Astrocyte (in vitro differentiated cells and primary cell): Measurements from ENCODE around the gene ELAC2. TPM values are rescaled to one million over a fixed set of nuclear protein-coding genes. Genes with fewer than 3 reads are reported as not detected.

ENCODE experiments used
- DNase-seq: peaks from one replicate; pipeline ENCODE4 v3.0.0-alpha.2; 2010; ENCODE audit warnings: low read depth
- FAIRE-seq: peaks from 2 replicates; lab custom pipeline; 2011; peaks lifted over from hg19 to GRCh38; lab: Jason Lieb, UNC
- H2AFZ ChIP-seq: 2 replicates; pipeline ENCODE4 v1.6.0; 2012; ENCODE audit warnings: low read depth, low read length, inconsistent platforms
- H3K27ac ChIP-seq: 2 replicates; pipeline ENCODE4 v1.5.1; 2011; ENCODE audit warnings: low read depth, low read length, inconsistent platforms
- H3K27me3 ChIP-seq: 2 replicates; pipeline ENCODE4 v1.6.0; 2011; ENCODE audit warnings: low read length, inconsistent platforms; ENCODE audit not compliant: insufficient read depth
- H3K36me3 ChIP-seq: 2 replicates; pipeline ENCODE4 v1.5.1; 2011; ENCODE audit warnings: low read length, inconsistent platforms; ENCODE audit not compliant: insufficient read depth
- H3K4me1 ChIP-seq: 2 replicates; pipeline ENCODE4 v1.5.1; 2011; ENCODE audit warnings: low read length, inconsistent platforms; ENCODE audit not compliant: insufficient read depth
- H3K4me2 ChIP-seq: 2 replicates; pipeline ENCODE4 v1.6.0; 2012; ENCODE audit warnings: low read length, inconsistent platforms
- H3K4me3 ChIP-seq: 2 replicates; pipeline ENCODE4 v1.5.1; 2011; ENCODE audit warnings: low read depth, mild to moderate bottlenecking, low read length, inconsistent platforms; ENCODE audit not compliant: insufficient read depth
- H3K79me2 ChIP-seq: 2 replicates; pipeline ENCODE4 v1.6.0; 2012; ENCODE audit warnings: mild to moderate bottlenecking, low read length, inconsistent platforms; ENCODE audit not compliant: insufficient read depth
- H3K9ac ChIP-seq: 2 replicates; pipeline ENCODE4 v1.6.0; 2012; ENCODE audit warnings: mild to moderate bottlenecking, low read length, inconsistent platforms
- H3K9me3 ChIP-seq: 2 replicates; pipeline ENCODE4 v1.5.1; 2012; ENCODE audit warnings: low read depth, mild to moderate bottlenecking, low read length, inconsistent platforms; ENCODE audit not compliant: insufficient read depth
- H4K20me1 ChIP-seq: 2 replicates; pipeline ENCODE4 v1.6.0; 2012; ENCODE audit warnings: low read length, inconsistent platforms; ENCODE audit not compliant: insufficient read depth
- H3K27ac Mint-ChIP-seq: one replicate; pipeline ENCODE4 v1.8.0; 2021; ENCODE audit warnings: mild to moderate bottlenecking, mixed read lengths; ENCODE audit not compliant: unreplicated experiment
- H3K27me3 Mint-ChIP-seq: one replicate; pipeline ENCODE4 v1.8.0; 2021; ENCODE audit warnings: low read depth, mixed read lengths; ENCODE audit not compliant: unreplicated experiment
- H3K36me3 Mint-ChIP-seq: one replicate; pipeline ENCODE4 v1.8.0; 2021; ENCODE audit warnings: low read depth, mixed read lengths; ENCODE audit not compliant: unreplicated experiment
- H3K4me1 Mint-ChIP-seq: one replicate; pipeline ENCODE4 v1.8.0; 2021; ENCODE audit warnings: low read depth, mixed read lengths; ENCODE audit not compliant: unreplicated experiment
- H3K4me3 Mint-ChIP-seq: one replicate; pipeline ENCODE4 v1.8.0; 2021; ENCODE audit warnings: mild to moderate bottlenecking, moderate library complexity, mixed read lengths; ENCODE audit not compliant: unreplicated experiment
- H3K9me3 Mint-ChIP-seq: one replicate; pipeline ENCODE4 v1.8.0; 2021; ENCODE audit warnings: mild to moderate bottlenecking, mixed read lengths; ENCODE audit not compliant: unreplicated experiment
- EZH2 ChIP-seq: IDR thresholded peaks from 2 replicates; pipeline ENCODE4 v1.6.1; 2012; ENCODE audit warnings: mild to moderate bottlenecking, low read length, inconsistent platforms; ENCODE audit not compliant: insufficient read depth
- total RNA-seq: library from RNA; stranded (reverse); gene quantifications from 2 replicates; pipeline ENCODE4 v1.2.1, GENCODE V29; 2021
- TF ChIP-seq, protein P1 (sequence below): IDR thresholded peaks from 2 replicates; pipeline ENCODE4 v1.5.1; 2011; ENCODE audit warnings: low read depth, mild to moderate bottlenecking, inconsistent platforms, low read length, moderate library complexity; ENCODE audit not compliant: insufficient read depth

Gene ELAC2
- total RNA-seq, 1 donor from 2014 or later, result 63.2 TPM

GRCh38 chr17:12973496-12974004, 44.3 kb downstream of the ELAC2 start:
- peak overlapping the region; percentile 49 for H3K4me3 ChIP-seq
- peaks cover 3% of the 10 kb centered on the region for H3K4me1 ChIP-seq
- Mint-ChIP-seq H3K27me3 (peaks cover 11% of the 10 kb centered on the region), H3K27ac (no peak overlapping the region), H3K4me3 (no peak overlapping the region), H3K9me3 (peaks cover 3% of the 10 kb centered on the region), H3K4me1 (no peaks in the 10 kb centered on the region), H3K36me3 (no peaks in the 10 kb centered on the region)
- no peaks in the 10 kb centered on the region for H3K9me3 ChIP-seq
- H3K4me2 ChIP-seq, result peak overlapping the region; percentile 84
- no peaks in the 10 kb centered on the region for H3K36me3 ChIP-seq
- FAIRE-seq (no peak), DNase-seq (peak; percentile 13)
- H2AFZ ChIP-seq, result peak overlapping the region; percentile 89
- no peaks in the 10 kb centered on the region for H3K79me2 ChIP-seq
- TF ChIP-seq, protein P1, sequence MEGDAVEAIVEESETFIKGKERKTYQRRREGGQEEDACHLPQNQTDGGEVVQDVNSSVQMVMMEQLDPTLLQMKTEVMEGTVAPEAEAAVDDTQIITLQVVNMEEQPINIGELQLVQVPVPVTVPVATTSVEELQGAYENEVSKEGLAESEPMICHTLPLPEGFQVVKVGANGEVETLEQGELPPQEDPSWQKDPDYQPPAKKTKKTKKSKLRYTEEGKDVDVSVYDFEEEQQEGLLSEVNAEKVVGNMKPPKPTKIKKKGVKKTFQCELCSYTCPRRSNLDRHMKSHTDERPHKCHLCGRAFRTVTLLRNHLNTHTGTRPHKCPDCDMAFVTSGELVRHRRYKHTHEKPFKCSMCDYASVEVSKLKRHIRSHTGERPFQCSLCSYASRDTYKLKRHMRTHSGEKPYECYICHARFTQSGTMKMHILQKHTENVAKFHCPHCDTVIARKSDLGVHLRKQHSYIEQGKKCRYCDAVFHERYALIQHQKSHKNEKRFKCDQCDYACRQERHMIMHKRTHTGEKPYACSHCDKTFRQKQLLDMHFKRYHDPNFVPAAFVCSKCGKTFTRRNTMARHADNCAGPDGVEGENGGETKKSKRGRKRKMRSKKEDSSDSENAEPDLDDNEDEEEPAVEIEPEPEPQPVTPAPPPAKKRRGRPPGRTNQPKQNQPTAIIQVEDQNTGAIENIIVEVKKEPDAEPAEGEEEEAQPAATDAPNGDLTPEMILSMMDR, result no peak
- TF ChIP-seq EZH2, result no peak
- H3K27me3 ChIP-seq, result no peaks in the 10 kb centered on the region
- no peaks in the 10 kb centered on the region for H4K20me1 ChIP-seq
- H3K9ac ChIP-seq, result peak overlapping the region; percentile 44
- no peak overlapping the region for H3K27ac ChIP-seq

- Histone ChIP-seq H3K4me3 (no peak overlapping the region), H3K36me3 (no peaks in the 10 kb centered on the region), H2AFZ (no peak overlapping the region), H3K27me3 (no peaks in the 10 kb centered on the region), H4K20me1 (no peaks in the 10 kb centered on the region), H3K4me2 (no peak overlapping the region), H3K9ac (no peak overlapping the region), H3K79me2 (no peaks in the 10 kb centered on the region), H3K9me3 (no peaks in the 10 kb centered on the region), H3K27ac (no peak overlapping the region), H3K4me1 (no peaks in the 10 kb centered on the region)
- Mint-ChIP-seq H3K4me3 (no peak overlapping the region), H3K36me3 (no peaks in the 10 kb centered on the region), H3K27me3 (no peaks in the 10 kb centered on the region), H3K27ac (no peak overlapping the region), H3K4me1 (no peaks in the 10 kb centered on the region), H3K9me3 (peaks cover 3% of the 10 kb centered on the region)
- FAIRE-seq, result no peak
- no peak for DNase-seq
- no peak for TF ChIP-seq EZH2
- TF ChIP-seq, protein P1, result no peak
Measured at GRCh38 chr17:12967962-12968361, 49.9 kb downstream of the ELAC2 start.

DNA sequence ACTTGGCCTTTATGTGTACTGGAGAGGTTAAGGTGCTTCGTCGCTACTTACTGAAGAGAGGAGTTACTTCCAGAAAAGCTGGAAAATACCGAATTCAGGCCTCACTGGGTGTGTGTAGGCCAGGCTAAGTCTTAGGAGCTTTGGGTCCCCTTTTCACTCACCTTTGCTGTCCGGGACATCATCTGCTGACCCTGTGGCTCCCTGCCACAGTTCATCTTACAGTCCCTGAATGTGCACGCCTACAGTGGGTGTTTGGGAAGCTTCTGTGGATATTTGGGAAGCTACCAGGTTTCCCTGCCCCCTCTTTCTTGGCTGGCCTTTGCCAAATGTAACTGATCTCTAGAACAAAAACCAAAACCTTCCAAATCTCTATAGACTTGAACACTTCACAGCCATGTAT, 51.4 kb downstream of the ELAC2 start:
- Histone ChIP-seq H2AFZ (no peak overlapping the region), H3K9ac (no peak overlapping the region), H3K4me3 (no peak overlapping the region), H3K4me2 (no peak overlapping the region), H3K27me3 (no peaks in the 10 kb centered on the region), H4K20me1 (no peaks in the 10 kb centered on the region), H3K9me3 (no peaks in the 10 kb centered on the region), H3K36me3 (no peaks in the 10 kb centered on the region), H3K27ac (no peak overlapping the region), H3K4me1 (no peaks in the 10 kb centered on the region), H3K79me2 (no peaks in the 10 kb centered on the region)
- TF ChIP-seq, protein P1, result no peak
- TF ChIP-seq EZH2, result no peak
- Mint-ChIP-seq H3K27me3 (no peaks in the 10 kb centered on the region), H3K4me3 (no peak overlapping the region), H3K36me3 (no peaks in the 10 kb centered on the region), H3K27ac (no peak overlapping the region), H3K9me3 (peaks cover 3% of the 10 kb centered on the region), H3K4me1 (no peaks in the 10 kb centered on the region)
- no peak for DNase-seq
- FAIRE-seq, result no peak
